NAMALWA (cell line): ENCODE data around the gene WWOX.

Source experiments
- DNase-seq: peaks from one replicate; pipeline ENCODE4 v3.0.0-alpha.2; 2015; ENCODE audit warnings: low spot score

WWOX gene

GRCh38 chr16:79175286-79176057 is 1076.0 kb downstream of the WWOX start:
- no peak for DNase-seq

- DNase-seq: no peak
These were observed 1077.6 kb downstream of the WWOX start for GRCh38 chr16:79177018-79177417.

- no peak for DNase-seq
These were observed 1082.0 kb downstream of the WWOX start for GRCh38 chr16:79181419-79181818.

GRCh38 chr16:79182616-79183015 is 1083.2 kb downstream of the WWOX start:
- DNase-seq: no peak

GRCh38 chr16:79183571-79183970 is 1084.1 kb downstream of the WWOX start:
- no peak for DNase-seq

GRCh38 chr16:79184464-79185030 is 1085.1 kb downstream of the WWOX start:
- no peak for DNase-seq

GRCh38 chr16:79185711-79186110 is 1086.3 kb downstream of the WWOX start:
- DNase-seq: no peak

GRCh38 chr16:79186196-79186595 is 1086.7 kb downstream of the WWOX start:
- DNase-seq: no peak

GRCh38 chr16:79188115-79188738 is 1088.8 kb downstream of the WWOX start:
- DNase-seq: no peak

- no peak for DNase-seq
These were observed 1089.3 kb downstream of the WWOX start for GRCh38 chr16:79188739-79189122.

GRCh38 chr16:79190542-79190941 is 1091.1 kb downstream of the WWOX start:
- no peak for DNase-seq

GRCh38 chr16:79191933-79192332 is 1092.5 kb downstream of the WWOX start:
- DNase-seq: no peak

- no peak for DNase-seq
These were observed 1093.5 kb downstream of the WWOX start for GRCh38 chr16:79192904-79193303.

- no peak for DNase-seq
These were observed 1094.8 kb downstream of the WWOX start for GRCh38 chr16:79194291-79194690.

- DNase-seq: no peak
These were observed 1096.5 kb downstream of the WWOX start for GRCh38 chr16:79195938-79196337.

- DNase-seq: no peak
These were observed 1102.0 kb downstream of the WWOX start for GRCh38 chr16:79201436-79201835.

GRCh38 chr16:79202977-79203376 is 1103.5 kb downstream of the WWOX start:
- DNase-seq: no peak

- no peak for DNase-seq
These were observed 1105.0 kb downstream of the WWOX start for GRCh38 chr16:79204486-79204885.

GRCh38 chr16:79206889-79207288 is 1107.4 kb downstream of the WWOX start:
- no peak for DNase-seq

- DNase-seq: no peak
These were observed 1109.9 kb downstream of the WWOX start for GRCh38 chr16:79209308-79209707.

GRCh38 chr16:79210607-79211006 is 1111.2 kb downstream of the WWOX start:
- no peak for DNase-seq

- no peak for DNase-seq
These were observed 1112.1 kb downstream of the WWOX start for GRCh38 chr16:79211586-79211985.

GRCh38 chr16:79212114-79212791 is 1112.8 kb downstream of the WWOX start:
- DNase-seq: no peak
